PC-9 (cell line): Measurements from ENCODE around the gene KRT1. TPM values are rescaled to one million over a fixed set of nuclear protein-coding genes. Genes with fewer than 3 reads are reported as not detected.
"Not testable (repeated sequence)": the region's sequence is repeated elsewhere in the genome, so short reads cannot be mapped to it uniquely, and the experiment has no call there.

Experiments used
- BruUV-seq: library from RNA; stranded (reverse); fragments of 400-500 nt; replicated peaks from 2 replicates; lab custom pipeline; 2021; lab: Mats Ljungman, UMichigan
- CTCF ChIA-PET: fragments of 300-600 bp; sonication (Branson Sonifier 250); formaldehyde crosslinking; loops from one replicate; lab custom pipeline; 2022; ENCODE audit warnings: antibody characterized with exemption; lab: Charles Lee
- POLR2A ChIA-PET: fragments of 300-600 bp; sonication (Branson Sonifier 250); formaldehyde crosslinking; loops from one replicate; lab custom pipeline; 2022; ENCODE audit warnings: antibody characterized with exemption; ENCODE audit not compliant: unreplicated experiment; lab: Charles Lee
- DNase-seq, 2 experiments: peaks; one replicate each; pipeline versions ENCODE4 v3.0.0 to v3.0.0-alpha.2; 2015 to 2022; ENCODE audit warnings: mixed read lengths in 1 of 2
- H2AFZ ChIP-seq: fragments of 200-600 bp; sonication (generic); 2 replicates; pipeline ENCODE4 v1.8.1; 2017; ENCODE audit warnings: antibody characterized with exemption
- H3F3A ChIP-seq: fragments of 200-600 bp; sonication (generic); 2 replicates; pipeline ENCODE4 v1.8.1; 2017; ENCODE audit warnings: antibody characterized with exemption, mild to moderate bottlenecking, low read depth; ENCODE audit not compliant: insufficient read depth
- H3K27ac ChIP-seq: fragments of 200-600 bp; sonication (generic); 2 replicates; pipeline ENCODE4 v1.6.1; 2016; ENCODE audit warnings: mixed run types
- H3K27me3 ChIP-seq: fragments of 200-600 bp; sonication (generic); 2 replicates; pipeline ENCODE4 v1.6.1; 2016; ENCODE audit warnings: low read depth, mixed run types; ENCODE audit not compliant: insufficient read depth
- H3K36me3 ChIP-seq: fragments of 200-600 bp; sonication (generic); 2 replicates; pipeline ENCODE4 v1.6.1; 2016; ENCODE audit warnings: low read depth, mixed run types
- H3K4me1 ChIP-seq: fragments of 200-600 bp; sonication (generic); replicated peaks from 2 replicates; pipeline ENCODE4 v1.6.1; 2016; ENCODE audit warnings: mixed run types; ENCODE audit not compliant: insufficient read depth
- H3K4me2 ChIP-seq: fragments of 200-600 bp; sonication (generic); 2 replicates; pipeline ENCODE4 v1.6.1; 2017; ENCODE audit warnings: mixed run types
- H3K4me3 ChIP-seq: fragments of 200-600 bp; sonication (generic); 2 replicates; pipeline ENCODE4 v1.6.1; 2016; ENCODE audit warnings: mixed run types
- H3K79me2 ChIP-seq: fragments of 200-600 bp; sonication (generic); 2 replicates; pipeline ENCODE4 v1.6.1; 2017; ENCODE audit warnings: low read depth, mixed run types
- H3K9me2 ChIP-seq: fragments of 200-600 bp; sonication (generic); 2 replicates; pipeline ENCODE4 v1.8.1; 2017; ENCODE audit warnings: mild to moderate bottlenecking; ENCODE audit not compliant: insufficient read depth
- H3K9me3 ChIP-seq: fragments of 200-600 bp; sonication (generic); 2 replicates; pipeline ENCODE4 v1.8.1; 2016; ENCODE audit warnings: low read depth; ENCODE audit not compliant: insufficient read depth
- H4K20me1 ChIP-seq: fragments of 200-600 bp; sonication (generic); 2 replicates; pipeline ENCODE4 v1.8.1; 2017; ENCODE audit not compliant: insufficient read depth
- EZH2 ChIP-seq: fragments of 200-600 bp; sonication (generic); IDR thresholded peaks from 2 replicates; pipeline ENCODE4 v1.8.0; 2017; ENCODE audit warnings: antibody characterized with exemption, low read depth
- intact Hi-C: fragments of 100-400 bp; cut with micrococcal nuclease; formaldehyde crosslinking; loops from one replicate; pipeline ENCODE4 v1.10.0; 2022; ENCODE audit not compliant: unreplicated experiment
- total RNA-seq: library from RNA; stranded (reverse); gene quantifications from 2 replicates; pipeline ENCODE4 v1.2.3, GENCODE V29; 2021
- TF ChIP-seq, protein P1 (sequence below): fragments of 200-600 bp; sonication (generic); conservative IDR thresholded peaks from 2 replicates; pipeline ENCODE4 v1.6.1; 2017; ENCODE audit warnings: mixed run types, antibody characterized with exemption, mild to moderate bottlenecking, moderate library complexity

KRT1 gene
- total RNA-seq, 1 experiment from 2014 or later, result not detected

- BruUV-seq, result no TSS peak
- no peaks in the 10 kb centered on the region for H3F3A ChIP-seq
- H3K9me2 ChIP-seq, result no peaks in the 10 kb centered on the region
- H3K79me2 ChIP-seq, result no peaks in the 10 kb centered on the region
- no peak overlapping the region for H3K4me3 ChIP-seq
- no peaks in the 10 kb centered on the region for H3K9me3 ChIP-seq
- no peak overlapping the region for H3K27ac ChIP-seq
- H3K4me1 ChIP-seq, result no peaks in the 10 kb centered on the region
- ChIA-PET CTCF (no interaction called here), POLR2A (interaction anchor here (0.6 kb wide), 1 partner anchor 84 kb away, joined by 4 read pairs; no protein-coding TSS in a partner anchor)
- H4K20me1 ChIP-seq, result no peaks in the 10 kb centered on the region
- no peak overlapping the region for H2AFZ ChIP-seq
- DNase-seq, result no peak
- intact Hi-C loops, result no loop called here
- H3K36me3 ChIP-seq, result no peaks in the 10 kb centered on the region
- no peak overlapping the region for H3K4me2 ChIP-seq
- H3K27me3 ChIP-seq, result no peaks in the 10 kb centered on the region
- no peak for TF ChIP-seq EZH2
- TF ChIP-seq, protein P1, sequence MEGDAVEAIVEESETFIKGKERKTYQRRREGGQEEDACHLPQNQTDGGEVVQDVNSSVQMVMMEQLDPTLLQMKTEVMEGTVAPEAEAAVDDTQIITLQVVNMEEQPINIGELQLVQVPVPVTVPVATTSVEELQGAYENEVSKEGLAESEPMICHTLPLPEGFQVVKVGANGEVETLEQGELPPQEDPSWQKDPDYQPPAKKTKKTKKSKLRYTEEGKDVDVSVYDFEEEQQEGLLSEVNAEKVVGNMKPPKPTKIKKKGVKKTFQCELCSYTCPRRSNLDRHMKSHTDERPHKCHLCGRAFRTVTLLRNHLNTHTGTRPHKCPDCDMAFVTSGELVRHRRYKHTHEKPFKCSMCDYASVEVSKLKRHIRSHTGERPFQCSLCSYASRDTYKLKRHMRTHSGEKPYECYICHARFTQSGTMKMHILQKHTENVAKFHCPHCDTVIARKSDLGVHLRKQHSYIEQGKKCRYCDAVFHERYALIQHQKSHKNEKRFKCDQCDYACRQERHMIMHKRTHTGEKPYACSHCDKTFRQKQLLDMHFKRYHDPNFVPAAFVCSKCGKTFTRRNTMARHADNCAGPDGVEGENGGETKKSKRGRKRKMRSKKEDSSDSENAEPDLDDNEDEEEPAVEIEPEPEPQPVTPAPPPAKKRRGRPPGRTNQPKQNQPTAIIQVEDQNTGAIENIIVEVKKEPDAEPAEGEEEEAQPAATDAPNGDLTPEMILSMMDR, result no peak
Observed at GRCh38 chr12:52713960-52714886, 34.0 kb upstream of the KRT1 start.

DNA sequence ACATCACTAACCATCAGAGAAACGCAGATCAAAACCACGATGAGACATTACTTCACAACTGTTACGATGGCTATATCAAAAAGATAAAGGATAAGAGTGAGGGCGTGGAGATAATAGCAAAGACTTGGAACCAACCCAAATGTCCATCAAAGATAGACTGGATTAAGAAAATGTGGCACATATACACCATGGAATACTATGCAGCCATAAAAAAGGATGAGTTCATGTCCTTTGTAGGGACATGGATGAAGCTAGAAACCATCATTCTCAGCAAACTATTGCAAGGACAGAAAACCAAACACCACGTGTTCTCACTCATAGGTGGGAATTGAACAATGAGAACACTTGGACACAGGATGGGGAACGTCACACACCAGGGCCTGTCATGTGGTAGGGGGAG lies 31.9 kb upstream of the KRT1 start:
- BruUV-seq, H3K36me3 ChIP-seq, intact Hi-C loops, H3K27ac ChIP-seq, H3K4me2 ChIP-seq, H3K4me1 ChIP-seq, CTCF ChIA-PET, H3K9me2 ChIP-seq, H2AFZ ChIP-seq, H3K27me3 ChIP-seq, H3K79me2 ChIP-seq, POLR2A ChIA-PET, DNase-seq, H3K9me3 ChIP-seq, H4K20me1 ChIP-seq, H3K4me3 ChIP-seq, H3F3A ChIP-seq: not testable (repeated sequence)

DNA sequence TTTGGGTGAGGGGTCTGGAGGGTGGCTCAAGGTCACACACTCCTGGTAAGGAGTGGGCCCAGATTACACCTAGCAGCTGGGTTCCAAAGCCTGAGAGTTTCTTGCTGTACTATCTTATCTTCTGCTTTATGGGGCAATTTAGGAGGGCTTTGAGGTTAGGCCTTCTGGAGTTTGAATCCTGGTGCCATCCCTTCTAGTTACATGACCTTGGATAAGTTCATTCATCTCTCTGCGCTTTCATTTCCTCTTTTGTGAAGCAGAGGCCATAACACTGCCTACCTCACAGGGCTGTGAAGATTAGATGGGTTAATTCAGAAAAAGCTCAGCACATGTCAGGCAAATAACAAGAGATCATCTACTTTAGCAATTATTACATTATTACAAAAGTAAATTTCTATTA lies 30.5 kb upstream of the KRT1 start:
- Histone ChIP-seq H3K27me3 (no peaks in the 10 kb centered on the region), H3K79me2 (no peaks in the 10 kb centered on the region), H3K4me1 (no peaks in the 10 kb centered on the region), H3K4me2 (no peak overlapping the region), H3K27ac (no peak overlapping the region), H2AFZ (no peak overlapping the region), H3K9me3 (no peaks in the 10 kb centered on the region), H4K20me1 (no peaks in the 10 kb centered on the region), H3F3A (no peaks in the 10 kb centered on the region), H3K4me3 (no peak overlapping the region), H3K9me2 (no peaks in the 10 kb centered on the region), H3K36me3 (no peaks in the 10 kb centered on the region)
- no TSS peak for BruUV-seq
- TF ChIP-seq, protein P1, result no peak
- no peak for TF ChIP-seq EZH2
- DNase-seq, result no peak
- intact Hi-C loops, result no loop called here
- ChIA-PET CTCF (no interaction called here), POLR2A (interaction anchor here (0.7 to 0.8 kb wide), 2 partner anchors 103 to 319 kb away, joined by 3 to 7 read pairs; no protein-coding TSS in a partner anchor)
